Hematopoietic multipotent progenitor cell treated with erythropoietin and hydrocortisone succinate and interleukin-3 and kit ligand, for 17 days (in vitro differentiated cells): ENCODE data around the gene PCNX1.
"Not testable (repeated sequence)": the region's sequence is repeated elsewhere in the genome, so short reads cannot be mapped to it uniquely, and the experiment has no call there.

Experiments
- DNase-seq: peaks from one replicate; pipeline ENCODE4 v3.0.0-alpha.2; 2015; ENCODE audit warnings: low spot score

PCNX1 gene

GRCh38 chr14:70907176-70907995 is at the start of gene PCNX1:
TSS of gene PCNX1 (plus strand) at chr14:70907459. CDS start at chr14:70907851, 392 bp downstream.
- DNase-seq = peak; percentile 75

GRCh38 chr14:70857496-70857890 is 49.8 kb upstream of the PCNX1 start:
- DNase-seq = no peak

- no peak for DNase-seq
Observed at GRCh38 chr14:70858641-70859040, 48.6 kb upstream of the PCNX1 start.

DNA sequence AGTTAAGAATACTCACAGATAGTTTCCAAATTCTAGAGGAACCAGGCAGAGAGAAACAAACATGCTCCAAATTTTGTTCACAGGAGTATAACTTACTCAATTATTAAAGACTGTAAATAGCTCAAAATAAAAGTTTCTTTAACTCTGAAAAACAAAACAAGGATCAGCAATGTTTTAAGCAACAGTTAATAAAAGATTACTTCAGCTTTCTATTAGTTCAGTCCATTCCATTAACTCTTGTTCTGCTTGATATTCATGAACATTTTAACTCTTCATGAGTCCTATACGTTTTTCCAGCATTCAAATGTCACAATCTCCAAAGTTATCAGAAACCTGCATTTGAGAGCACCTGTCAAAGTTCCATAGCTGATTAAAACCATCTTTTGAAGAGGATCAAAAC is 40.3 kb upstream of the PCNX1 start:
- not testable (repeated sequence) for DNase-seq

DNA sequence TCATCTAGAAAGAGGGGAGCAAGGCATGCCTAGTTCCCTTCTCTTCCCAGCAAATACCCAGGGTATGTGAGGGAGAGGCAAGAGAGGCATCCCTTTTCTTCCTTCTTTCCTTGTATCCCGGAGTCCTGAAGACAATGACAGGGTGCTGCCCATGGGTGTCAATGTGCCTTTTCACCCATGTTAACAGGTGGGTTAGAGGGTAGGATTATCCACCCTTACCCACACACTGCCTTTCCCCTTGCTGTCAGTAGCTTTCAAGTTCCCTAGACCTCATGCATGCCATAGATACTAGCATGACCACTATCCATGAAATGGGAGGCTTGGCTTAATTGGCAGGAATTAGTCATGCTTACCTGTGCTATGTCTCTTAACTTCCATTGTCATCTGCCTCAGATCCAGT is 36.3 kb upstream of the PCNX1 start:
- no peak for DNase-seq

GRCh38 chr14:70871863-70872677 is 35.2 kb upstream of the PCNX1 start:
- no peak for DNase-seq

- no peak for DNase-seq
Observed at GRCh38 chr14:70872678-70873020, 34.6 kb upstream of the PCNX1 start.

GRCh38 chr14:70873627-70874026 is 33.6 kb upstream of the PCNX1 start:
- no peak for DNase-seq

DNA sequence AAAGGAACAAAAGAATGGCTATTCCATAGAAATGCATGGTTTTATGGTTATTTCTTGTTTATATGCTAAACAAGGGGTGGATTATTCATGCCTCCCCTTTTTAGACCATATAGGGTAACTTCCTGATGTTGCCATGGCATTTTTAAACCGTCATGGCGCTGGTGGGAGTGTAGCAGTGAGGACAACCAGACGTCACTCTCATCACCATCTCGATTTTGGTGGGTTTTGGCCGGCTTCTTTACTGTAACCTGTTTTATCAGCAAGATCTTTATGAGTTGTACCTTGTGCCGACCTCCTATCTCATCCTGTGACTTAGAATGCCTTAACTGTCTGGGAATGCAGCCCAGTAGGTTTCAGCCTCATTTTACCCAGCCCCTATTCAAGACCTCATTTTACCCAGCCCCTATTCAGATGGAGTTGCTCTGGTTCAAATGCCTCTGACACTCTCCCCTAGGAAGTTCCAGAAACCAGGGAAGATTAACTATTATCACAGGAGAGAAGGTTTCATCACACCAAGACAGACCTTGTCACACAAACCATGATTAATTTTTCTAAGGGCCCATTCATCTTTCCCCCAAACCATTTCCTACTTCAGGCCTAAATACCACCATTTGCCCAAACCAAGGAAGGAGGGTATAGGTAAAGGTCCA is 31.3 kb upstream of the PCNX1 start:
- DNase-seq = not testable (repeated sequence)

DNA sequence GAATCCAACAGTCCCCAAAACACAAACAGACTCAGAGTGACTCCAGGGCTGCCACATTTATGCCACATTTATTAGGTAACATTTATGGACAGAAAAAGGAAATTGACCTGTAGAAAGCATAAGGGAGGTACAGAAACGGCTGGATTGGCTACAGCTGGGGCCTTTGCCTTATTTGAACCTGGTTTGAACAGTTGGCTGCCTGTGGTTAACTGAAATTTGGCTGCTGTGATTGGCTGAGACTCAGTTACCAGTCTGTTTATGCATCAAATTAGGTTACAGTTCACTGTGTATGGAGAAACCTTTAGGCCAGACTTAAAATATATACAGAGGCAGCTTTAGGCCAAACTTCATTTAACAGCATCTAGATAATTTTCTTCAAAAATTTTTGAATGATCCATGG is 27.8 kb upstream of the PCNX1 start:
- DNase-seq = no peak

DNA sequence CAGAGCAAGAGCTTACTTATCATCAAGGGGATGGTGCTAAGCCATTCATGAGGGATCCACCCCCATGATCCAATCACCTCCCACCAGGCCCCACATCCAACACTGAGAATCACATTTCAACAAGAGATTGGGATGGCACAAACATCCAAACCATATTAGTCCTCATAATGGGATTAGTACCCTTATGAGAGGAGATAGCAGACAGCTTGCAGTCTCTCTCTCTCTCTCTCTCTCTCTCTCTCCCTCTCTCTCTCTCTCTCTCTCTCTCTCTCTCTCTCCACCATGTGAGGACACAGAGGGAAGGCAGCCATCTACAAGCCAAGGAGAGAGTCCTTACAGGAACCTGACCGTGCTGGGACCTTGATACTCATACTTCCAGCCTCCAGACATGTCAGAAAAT is 26.4 kb upstream of the PCNX1 start:
- DNase-seq = not testable (repeated sequence)

DNA sequence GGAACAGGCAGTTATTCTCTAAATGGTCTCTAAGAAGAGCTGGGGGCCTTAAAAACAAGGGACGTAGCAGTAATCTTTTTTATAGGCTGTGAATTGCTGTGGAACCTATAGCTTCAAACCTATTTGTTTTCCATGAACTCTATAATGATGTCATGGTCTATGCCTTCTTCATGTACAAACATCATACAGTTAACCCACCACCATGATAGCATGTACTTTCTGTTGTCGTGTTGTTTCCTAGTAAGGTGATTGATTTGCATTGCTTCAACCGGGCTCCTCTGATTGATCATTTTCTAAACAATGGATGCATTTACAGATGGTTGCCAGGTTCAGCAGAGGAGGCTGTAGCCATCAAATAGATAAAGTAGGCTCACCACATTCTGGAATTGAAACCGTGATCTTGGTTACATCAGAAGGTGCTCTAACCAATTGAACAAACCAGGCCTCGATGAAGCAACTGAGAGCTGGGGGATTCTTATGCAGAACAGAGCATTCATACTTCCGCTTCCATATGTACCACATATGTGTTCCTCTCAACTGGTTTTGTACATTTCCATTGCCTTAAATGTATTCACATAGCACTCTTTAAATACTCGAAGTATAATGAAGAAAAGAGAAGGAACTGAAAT is 25.6 kb upstream of the PCNX1 start:
- DNase-seq = no peak

GRCh38 chr14:70882776-70883492 is 24.3 kb upstream of the PCNX1 start:
- DNase-seq = no peak

GRCh38 chr14:70884595-70885342 is 22.5 kb upstream of the PCNX1 start:
- no peak for DNase-seq

- no peak for DNase-seq
Observed at GRCh38 chr14:70885343-70886022, 21.8 kb upstream of the PCNX1 start.

- DNase-seq = no peak
Observed at GRCh38 chr14:70886421-70887206, 20.6 kb upstream of the PCNX1 start.

DNA sequence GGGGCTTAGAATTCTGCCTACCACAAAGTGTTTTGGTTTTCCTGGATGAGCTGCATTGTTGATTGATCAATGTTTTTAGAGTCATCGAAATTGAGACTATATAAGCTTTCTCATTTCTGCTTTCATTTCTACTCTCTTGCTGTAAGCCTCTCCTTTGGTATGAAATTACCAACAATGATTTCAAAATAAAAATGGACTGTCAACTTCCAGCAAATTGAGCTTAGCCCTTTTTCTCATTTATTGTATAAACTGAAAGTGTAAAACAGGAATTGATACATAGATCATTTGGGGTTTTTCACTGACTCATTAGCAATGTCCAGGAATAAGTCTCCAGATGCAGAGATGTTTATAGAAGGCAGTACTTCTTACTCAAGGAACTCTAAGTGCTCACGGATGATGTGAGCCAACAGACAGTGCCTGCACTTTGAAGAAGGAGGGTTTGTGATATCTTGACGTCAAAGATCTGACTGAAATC is 20.0 kb upstream of the PCNX1 start:
- no peak for DNase-seq

GRCh38 chr14:70887737-70888499 is 19.3 kb upstream of the PCNX1 start:
- no peak for DNase-seq
